K562 (cell line): ENCODE measurements around the gene CTDSP2.

Source experiments
- CTCF ChIP-seq, 3 experiments: IDR thresholded peaks in 2 of 3; conservative IDR thresholded peaks in 1 of 3; 2 replicates each; pipeline ENCODE4 v1.5.1; 2011 to 2012; ENCODE audit warnings: low read length in 3 of 3, mild to moderate bottlenecking in 3 of 3, control low read depth in 2 of 3, improper control_type of control experiment in 1 of 3, inconsistent platforms in 1 of 3, low read depth in 1 of 3, mixed read lengths in 1 of 3, moderate library complexity in 1 of 3; ENCODE audit not compliant: insufficient read depth in 2 of 3
- USF2 ChIP-seq: sonication (generic); formaldehyde crosslinking; IDR thresholded peaks from 2 replicates; pipeline ENCODE4 v1.5.0; 2020; ENCODE audit warnings: missing genetic modification reagents

- TF ChIP-seq CTCF (IDR thresholded peaks at IDR 0.05 in 2 of 3, conservative IDR thresholded peaks at IDR 0.05 in 1 of 3; ENCODE audit: insufficient read depth in 2 of 3, low read depth in 1 of 3, low read length in 3 of 3) (no peak), USF2 (CRISPR knock-in tag) (no peak)
These were observed 39.9 kb downstream of the CTDSP2 start for GRCh38 chr12:57806677-57807076.
